Smooth muscle cell (in vitro differentiated cells): ENCODE measurements around the gene S100Z. TPM values are rescaled to one million over a fixed set of nuclear protein-coding genes. Genes with fewer than 3 reads are reported as not detected.

Experiments
- DNase-seq: peaks from one replicate; lab custom pipeline; 2025; ENCODE audit not compliant: unreplicated experiment; lab: John Stamatoyannopoulos, UW
- H2AFZ ChIP-seq: fragments of 200-600 bp; sonication (generic); 2 replicates; pipeline ENCODE4 v1.6.0; 2016; ENCODE audit warnings: antibody characterized with exemption, low read depth, mild to moderate bottlenecking
- H3F3A ChIP-seq: fragments of 200-600 bp; sonication (generic); 2 replicates; pipeline ENCODE4 v1.6.0; 2017; ENCODE audit warnings: antibody characterized with exemption, low read depth
- H3K27ac ChIP-seq: fragments of 200-600 bp; sonication (generic); 2 replicates; pipeline ENCODE4 v1.5.1; 2016; ENCODE audit warnings: low read depth, mild to moderate bottlenecking
- H3K27me3 ChIP-seq: fragments of 200-600 bp; sonication (generic); 2 replicates; pipeline ENCODE4 v1.6.1; 2016; ENCODE audit warnings: low read depth, mild to moderate bottlenecking
- H3K36me3 ChIP-seq: fragments of 200-600 bp; sonication (generic); 2 replicates; pipeline ENCODE4 v1.5.1; 2016; ENCODE audit warnings: low read depth
- H3K4me1 ChIP-seq: fragments of 200-600 bp; sonication (generic); 2 replicates; pipeline ENCODE4 v1.5.1; 2016; ENCODE audit warnings: low read depth
- H3K4me2 ChIP-seq: fragments of 200-600 bp; sonication (generic); 2 replicates; pipeline ENCODE4 v1.6.0; 2016; ENCODE audit warnings: mild to moderate bottlenecking
- H3K4me3 ChIP-seq: fragments of 200-600 bp; sonication (generic); 2 replicates; pipeline ENCODE4 v1.5.1; 2016; ENCODE audit warnings: mild to moderate bottlenecking
- H3K79me2 ChIP-seq: fragments of 200-600 bp; sonication (generic); 2 replicates; pipeline ENCODE4 v1.6.0; 2016; ENCODE audit warnings: low read depth, mild to moderate bottlenecking
- H3K9ac ChIP-seq: fragments of 200-600 bp; sonication (generic); 2 replicates; pipeline ENCODE4 v1.6.0; 2016; ENCODE audit warnings: low read depth
- H3K9me3 ChIP-seq: fragments of 200-600 bp; sonication (generic); replicated peaks from 2 replicates; pipeline ENCODE4 v1.5.1; 2016; ENCODE audit warnings: low read depth
- H4K20me1 ChIP-seq: fragments of 200-600 bp; sonication (generic); 2 replicates; pipeline ENCODE4 v1.6.0; 2016; ENCODE audit warnings: low read depth
- CTCF ChIP-seq: fragments of 200-600 bp; sonication (generic); IDR thresholded peaks from 2 replicates; pipeline ENCODE4 v1.5.1; 2017; ENCODE audit warnings: borderline replicate concordance, mild to moderate bottlenecking, antibody characterized with exemption; ENCODE audit not compliant: insufficient read depth, poor library complexity, severe bottlenecking
- WGBS: methylation state at CpG from one replicate; pipeline ENCODE4 v1.1.7; 2016; ENCODE audit warnings: low lambda C conversion rate; 5-methylcytosine and 5-hydroxymethylcytosine counted together
- polyA plus RNA-seq: library from polyadenylated mRNA; unstranded; fragments of >200 nt; fragmentation: Nextera tagmentation; extraction: Ambion mirVana; gene quantifications from 2 replicates; pipeline ENCODE4 v1.2.1, GENCODE V29; 2016
- total RNA-seq: library from RNA; depleted of rRNA; stranded (reverse); fragments of >200 nt; gene quantifications from 2 replicates; pipeline ENCODE4 v1.2.3, GENCODE V29; 2014

S100Z gene
- total and polyA plus RNA-seq, 2 experiments from 2014 or later: 0.34 TPM; not detected in 1

GRCh38 chr5:76870046-76870445 lies 20.2 kb downstream of the S100Z start:
- no peaks in the 10 kb centered on the region for H3K36me3 ChIP-seq
- H2AFZ ChIP-seq: no peak overlapping the region
- no peaks in the 10 kb centered on the region for H3K4me1 ChIP-seq
- WGBS: 46% methylated on average over 6 of the region's 6 CpGs
- no peaks in the 10 kb centered on the region for H4K20me1 ChIP-seq
- H3K27me3 ChIP-seq: no peaks in the 10 kb centered on the region
- H3K9ac ChIP-seq: no peak overlapping the region
- no peaks in the 10 kb centered on the region for H3K9me3 ChIP-seq
- H3K27ac ChIP-seq: no peak overlapping the region
- peaks cover 3% of the 10 kb centered on the region for H3F3A ChIP-seq
- DNase-seq: no peak
- H3K79me2 ChIP-seq: no peaks in the 10 kb centered on the region
- no peak overlapping the region for H3K4me3 ChIP-seq
- no peak for TF ChIP-seq CTCF
- no peak overlapping the region for H3K4me2 ChIP-seq

- H3F3A ChIP-seq: peaks cover 3% of the 10 kb centered on the region
- H3K36me3 ChIP-seq: no peaks in the 10 kb centered on the region
- peaks cover 4% of the 10 kb centered on the region for H3K27me3 ChIP-seq
- H3K4me1 ChIP-seq: no peaks in the 10 kb centered on the region
- DNase-seq: no peak
- no peak for TF ChIP-seq CTCF
- H3K9ac ChIP-seq: no peak overlapping the region
- no peaks in the 10 kb centered on the region for H4K20me1 ChIP-seq
- H3K4me3 ChIP-seq: peak overlapping the region; percentile 32
- WGBS: 56% methylated on average over 3 of the region's 3 CpGs
- H3K9me3 ChIP-seq: no peaks in the 10 kb centered on the region
- no peaks in the 10 kb centered on the region for H3K79me2 ChIP-seq
- peak overlapping the region; percentile 58 for H3K4me2 ChIP-seq
- H3K27ac ChIP-seq: no peak overlapping the region
- H2AFZ ChIP-seq: no peak overlapping the region
Measured at GRCh38 chr5:76874088-76874581, 24.3 kb downstream of the S100Z start.

- no peaks in the 10 kb centered on the region for H3K4me1 ChIP-seq
- TF ChIP-seq CTCF: no peak
- no peak overlapping the region for H3K4me2 ChIP-seq
- no peaks in the 10 kb centered on the region for H3F3A ChIP-seq
- no peaks in the 10 kb centered on the region for H3K36me3 ChIP-seq
- DNase-seq: no peak
- H3K27me3 ChIP-seq: no peaks in the 10 kb centered on the region
- H4K20me1 ChIP-seq: no peaks in the 10 kb centered on the region
- H3K79me2 ChIP-seq: no peaks in the 10 kb centered on the region
- H3K4me3 ChIP-seq: no peak overlapping the region
- no peaks in the 10 kb centered on the region for H3K9me3 ChIP-seq
- no peak overlapping the region for H3K9ac ChIP-seq
- H3K27ac ChIP-seq: no peak overlapping the region
- WGBS: 84% methylated on average over 10 of the region's 10 CpGs
- H2AFZ ChIP-seq: no peak overlapping the region
Measured at GRCh38 chr5:76888733-76889300, 39.0 kb downstream of the S100Z start.

GRCh38 chr5:76893294-76893693 lies 43.5 kb downstream of the S100Z start:
- no peak for DNase-seq
- no peak overlapping the region for H3K27ac ChIP-seq
- no peaks in the 10 kb centered on the region for H3K4me1 ChIP-seq
- TF ChIP-seq CTCF: no peak
- no peak overlapping the region for H3K9ac ChIP-seq
- no peaks in the 10 kb centered on the region for H3F3A ChIP-seq
- H3K4me2 ChIP-seq: no peak overlapping the region
- no peaks in the 10 kb centered on the region for H3K27me3 ChIP-seq
- no peak overlapping the region for H3K4me3 ChIP-seq
- H4K20me1 ChIP-seq: no peaks in the 10 kb centered on the region
- 81% methylated on average over 2 of the region's 2 CpGs for WGBS
- no peak overlapping the region for H2AFZ ChIP-seq
- H3K9me3 ChIP-seq: peaks cover 5% of the 10 kb centered on the region
- H3K79me2 ChIP-seq: no peaks in the 10 kb centered on the region
- no peaks in the 10 kb centered on the region for H3K36me3 ChIP-seq
